Measurements from ENCODE around the gene GDAP1L1.

DNA sequence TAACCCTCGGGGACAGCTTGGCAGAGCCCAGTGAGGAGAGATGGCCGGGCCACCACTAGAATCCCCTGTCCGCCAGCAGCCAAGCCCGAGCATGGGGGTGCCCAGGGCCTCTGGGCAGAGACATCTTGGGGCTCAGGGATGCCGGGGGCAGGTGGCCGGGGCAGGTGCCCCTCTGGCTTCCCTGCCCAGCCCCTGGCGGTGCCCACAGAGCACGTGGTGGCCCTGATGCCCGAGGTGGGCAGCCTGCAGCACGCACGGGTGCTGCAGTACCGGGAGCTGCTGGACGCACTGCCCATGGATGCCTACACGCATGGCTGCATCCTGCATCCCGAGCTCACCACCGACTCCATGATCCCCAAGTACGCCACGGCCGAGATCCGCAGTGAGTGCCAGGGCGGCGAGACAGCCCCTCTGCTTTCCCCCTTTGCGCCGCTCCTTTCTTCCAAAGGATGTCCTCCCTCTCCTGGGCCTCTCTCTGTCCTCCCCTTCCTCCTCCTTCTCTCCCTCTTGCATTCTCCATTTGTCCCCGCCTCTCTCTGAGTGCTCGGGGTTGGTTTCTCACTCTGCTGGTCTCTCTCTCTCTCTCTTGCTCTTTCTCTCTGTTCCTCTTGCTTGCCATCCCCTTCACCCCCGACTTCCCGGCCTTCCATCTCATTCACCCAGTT lies 11.2 kb downstream of the GDAP1L1 start:
- TF ChIP-seq, protein P1, sequence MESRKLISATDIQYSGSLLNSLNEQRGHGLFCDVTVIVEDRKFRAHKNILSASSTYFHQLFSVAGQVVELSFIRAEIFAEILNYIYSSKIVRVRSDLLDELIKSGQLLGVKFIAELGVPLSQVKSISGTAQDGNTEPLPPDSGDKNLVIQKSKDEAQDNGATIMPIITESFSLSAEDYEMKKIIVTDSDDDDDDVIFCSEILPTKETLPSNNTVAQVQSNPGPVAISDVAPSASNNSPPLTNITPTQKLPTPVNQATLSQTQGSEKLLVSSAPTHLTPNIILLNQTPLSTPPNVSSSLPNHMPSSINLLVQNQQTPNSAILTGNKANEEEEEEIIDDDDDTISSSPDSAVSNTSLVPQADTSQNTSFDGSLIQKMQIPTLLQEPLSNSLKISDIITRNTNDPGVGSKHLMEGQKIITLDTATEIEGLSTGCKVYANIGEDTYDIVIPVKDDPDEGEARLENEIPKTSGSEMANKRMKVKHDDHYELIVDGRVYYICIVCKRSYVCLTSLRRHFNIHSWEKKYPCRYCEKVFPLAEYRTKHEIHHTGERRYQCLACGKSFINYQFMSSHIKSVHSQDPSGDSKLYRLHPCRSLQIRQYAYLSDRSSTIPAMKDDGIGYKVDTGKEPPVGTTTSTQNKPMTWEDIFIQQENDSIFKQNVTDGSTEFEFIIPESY (IDR thresholded peaks at IDR 0.05): no peak
- TF ChIP-seq, protein P2, sequence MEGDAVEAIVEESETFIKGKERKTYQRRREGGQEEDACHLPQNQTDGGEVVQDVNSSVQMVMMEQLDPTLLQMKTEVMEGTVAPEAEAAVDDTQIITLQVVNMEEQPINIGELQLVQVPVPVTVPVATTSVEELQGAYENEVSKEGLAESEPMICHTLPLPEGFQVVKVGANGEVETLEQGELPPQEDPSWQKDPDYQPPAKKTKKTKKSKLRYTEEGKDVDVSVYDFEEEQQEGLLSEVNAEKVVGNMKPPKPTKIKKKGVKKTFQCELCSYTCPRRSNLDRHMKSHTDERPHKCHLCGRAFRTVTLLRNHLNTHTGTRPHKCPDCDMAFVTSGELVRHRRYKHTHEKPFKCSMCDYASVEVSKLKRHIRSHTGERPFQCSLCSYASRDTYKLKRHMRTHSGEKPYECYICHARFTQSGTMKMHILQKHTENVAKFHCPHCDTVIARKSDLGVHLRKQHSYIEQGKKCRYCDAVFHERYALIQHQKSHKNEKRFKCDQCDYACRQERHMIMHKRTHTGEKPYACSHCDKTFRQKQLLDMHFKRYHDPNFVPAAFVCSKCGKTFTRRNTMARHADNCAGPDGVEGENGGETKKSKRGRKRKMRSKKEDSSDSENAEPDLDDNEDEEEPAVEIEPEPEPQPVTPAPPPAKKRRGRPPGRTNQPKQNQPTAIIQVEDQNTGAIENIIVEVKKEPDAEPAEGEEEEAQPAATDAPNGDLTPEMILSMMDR (IDR thresholded peaks at IDR 0.05; ENCODE audit: low read depth, low read length, missing input control): no peak
- TF ChIP-seq HNF4A (conservative IDR thresholded peaks at IDR 0.05) (no peak), TAF1 (conservative IDR thresholded peaks at IDR 0.05) (no peak), GABPA (IDR thresholded peaks at IDR 0.05 in 1 of 2, conservative IDR thresholded peaks at IDR 0.05 in 1 of 2) (no peak), YY1 (IDR thresholded peaks at IDR 0.05) (no peak)
